GM18519 (cell line): ENCODE results near the gene PNLDC1.
"Not testable (repeated sequence)": the region's sequence is repeated elsewhere in the genome, so short reads cannot be mapped to it uniquely, and the experiment has no call there.

Source experiments
- ATAC-seq: cut with Tn5 transposase; IDR thresholded peaks from one replicate; pipeline ENCODE4 v1.9.1; 2021; ENCODE audit warnings: mild to moderate bottlenecking, moderate library complexity; ENCODE audit not compliant: unreplicated experiment, low FRiP score

Gene PNLDC1

GRCh38 chr6:159817951-159818739, 18.1 kb downstream of the PNLDC1 start:
- ATAC-seq, result no peak

GRCh38 chr6:159819098-159819497, 19.0 kb downstream of the PNLDC1 start:
- no peak for ATAC-seq

GRCh38 chr6:159819932-159820640, 20.0 kb downstream of the PNLDC1 start:
- no peak for ATAC-seq

- ATAC-seq, result no peak
Measured at GRCh38 chr6:159821122-159821521, 21.0 kb downstream of the PNLDC1 start.

- ATAC-seq, result no peak
Measured at GRCh38 chr6:159821726-159822125, 21.6 kb downstream of the PNLDC1 start.

- no peak for ATAC-seq
Measured at GRCh38 chr6:159823953-159824352, 23.9 kb downstream of the PNLDC1 start.

GRCh38 chr6:159824690-159825089, 24.6 kb downstream of the PNLDC1 start:
- not testable (repeated sequence) for ATAC-seq

GRCh38 chr6:159826004-159826403, 25.9 kb downstream of the PNLDC1 start:
- no peak for ATAC-seq

GRCh38 chr6:159826968-159827647, 27.0 kb downstream of the PNLDC1 start:
- no peak for ATAC-seq

GRCh38 chr6:159828074-159828473, 28.0 kb downstream of the PNLDC1 start:
- no peak for ATAC-seq

- no peak for ATAC-seq
Measured at GRCh38 chr6:159829526-159829925, 29.4 kb downstream of the PNLDC1 start.

- no peak for ATAC-seq
Measured at GRCh38 chr6:159830501-159831372, 30.7 kb downstream of the PNLDC1 start.

- no peak for ATAC-seq
Measured at GRCh38 chr6:159831373-159831679, 31.2 kb downstream of the PNLDC1 start.

GRCh38 chr6:159832946-159833345, 32.9 kb downstream of the PNLDC1 start:
- no peak for ATAC-seq

GRCh38 chr6:159833556-159833955, 33.5 kb downstream of the PNLDC1 start:
- no peak for ATAC-seq

GRCh38 chr6:159833997-159834603, 34.0 kb downstream of the PNLDC1 start:
- no peak for ATAC-seq

GRCh38 chr6:159836718-159837490, 36.8 kb downstream of the PNLDC1 start:
- ATAC-seq, result no peak

GRCh38 chr6:159837511-159837910, 37.4 kb downstream of the PNLDC1 start:
- no peak for ATAC-seq

- ATAC-seq, result no peak
Measured at GRCh38 chr6:159838020-159838744, 38.1 kb downstream of the PNLDC1 start.
